ENCODE measurements around the gene MAGI1.

- no peak for TF ChIP-seq GATA3 (IDR thresholded peaks at IDR 0.05; ENCODE audit: low read depth, low read length)
- no peak for TF ChIP-seq GATA2 (IDR thresholded peaks at IDR 0.05; ENCODE audit: low read depth, low read length)
Observed at GRCh38 chr3:65734792-65735191, 303.9 kb downstream of the MAGI1 start.

All from SH-SY5Y (cell line).